NCI-H524 (cell line): ENCODE measurements around the gene HAUS3.
"Not testable (repeated sequence)": the region's sequence is repeated elsewhere in the genome, so short reads cannot be mapped to it uniquely, and the experiment has no call there.

Experiments
- DNase-seq, 2 experiments: peaks; one replicate each; lab custom pipeline; 2025; lab: John Stamatoyannopoulos, UW

The HAUS3 gene

DNA sequence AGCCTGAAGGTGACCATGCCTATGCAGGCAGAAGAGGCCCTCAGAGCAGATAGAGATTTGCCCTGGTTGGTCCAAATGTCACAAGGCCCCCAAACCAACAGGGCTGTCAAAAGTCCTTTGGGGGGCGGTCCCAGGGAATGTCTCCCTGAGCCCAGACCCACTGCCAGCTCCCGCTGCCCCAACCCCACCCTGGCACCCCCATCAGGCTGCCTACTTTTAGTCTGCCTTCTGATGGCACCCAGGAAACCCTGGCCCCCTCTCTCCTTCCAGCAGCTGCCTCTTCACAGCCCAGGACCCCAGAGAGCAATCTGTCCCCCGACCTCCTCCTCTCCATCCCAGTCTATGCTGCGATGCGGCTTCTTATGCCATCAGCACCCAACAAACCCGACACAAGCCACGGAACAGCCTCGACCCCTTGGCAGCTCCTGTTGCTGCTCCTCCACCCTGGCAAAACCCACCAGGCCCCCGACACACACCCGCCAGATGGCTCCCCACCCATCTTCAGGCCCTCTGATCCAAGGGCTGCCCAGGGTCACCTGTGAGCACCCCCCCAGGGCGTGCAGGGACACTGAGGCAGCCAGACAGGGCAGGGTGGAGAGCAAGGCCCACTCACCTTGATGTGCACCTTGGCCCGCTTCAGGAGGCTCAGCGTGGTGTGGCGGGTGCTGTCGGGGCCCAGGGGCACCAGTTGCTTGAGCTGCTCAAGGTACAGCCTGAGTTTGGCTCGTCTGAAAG lies 10.0 kb upstream of the HAUS3 start:
- no peak for DNase-seq

DNA sequence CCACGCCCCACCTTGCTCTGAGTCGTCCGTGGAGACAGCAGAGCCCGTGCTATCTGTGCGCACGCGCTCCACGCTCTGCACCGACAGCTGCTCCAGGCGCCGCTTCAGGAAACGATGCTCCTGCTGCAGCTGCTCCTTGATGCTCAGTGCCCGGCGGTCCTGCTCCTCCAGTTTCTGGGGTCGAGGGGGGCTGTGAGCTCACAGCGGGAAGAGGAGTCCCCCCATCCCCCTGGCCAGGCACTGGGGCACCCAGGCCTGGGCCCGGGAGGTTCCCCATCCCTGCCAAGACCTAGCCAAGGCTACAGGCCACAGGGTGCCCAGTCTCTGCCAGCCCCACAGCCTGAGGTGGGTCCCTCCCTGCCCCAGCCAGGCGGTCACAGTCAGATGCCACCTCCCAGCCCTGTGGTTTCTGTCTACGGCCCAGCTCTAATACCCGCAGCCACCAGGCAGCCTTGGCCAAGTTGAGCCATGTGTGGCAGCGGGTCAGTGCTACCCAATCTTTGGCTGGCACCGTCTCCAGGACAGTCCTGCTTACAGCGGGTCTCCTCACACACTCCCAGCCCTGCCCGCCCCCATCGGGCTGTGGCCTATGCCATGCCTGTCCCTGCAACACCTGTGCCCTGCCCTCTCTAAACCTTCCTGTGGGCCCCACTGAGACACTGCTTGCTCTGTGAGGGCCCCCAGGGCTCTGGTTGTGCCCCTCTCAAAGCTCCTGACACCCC lies 9.3 kb upstream of the HAUS3 start:
- no peak for DNase-seq

DNA sequence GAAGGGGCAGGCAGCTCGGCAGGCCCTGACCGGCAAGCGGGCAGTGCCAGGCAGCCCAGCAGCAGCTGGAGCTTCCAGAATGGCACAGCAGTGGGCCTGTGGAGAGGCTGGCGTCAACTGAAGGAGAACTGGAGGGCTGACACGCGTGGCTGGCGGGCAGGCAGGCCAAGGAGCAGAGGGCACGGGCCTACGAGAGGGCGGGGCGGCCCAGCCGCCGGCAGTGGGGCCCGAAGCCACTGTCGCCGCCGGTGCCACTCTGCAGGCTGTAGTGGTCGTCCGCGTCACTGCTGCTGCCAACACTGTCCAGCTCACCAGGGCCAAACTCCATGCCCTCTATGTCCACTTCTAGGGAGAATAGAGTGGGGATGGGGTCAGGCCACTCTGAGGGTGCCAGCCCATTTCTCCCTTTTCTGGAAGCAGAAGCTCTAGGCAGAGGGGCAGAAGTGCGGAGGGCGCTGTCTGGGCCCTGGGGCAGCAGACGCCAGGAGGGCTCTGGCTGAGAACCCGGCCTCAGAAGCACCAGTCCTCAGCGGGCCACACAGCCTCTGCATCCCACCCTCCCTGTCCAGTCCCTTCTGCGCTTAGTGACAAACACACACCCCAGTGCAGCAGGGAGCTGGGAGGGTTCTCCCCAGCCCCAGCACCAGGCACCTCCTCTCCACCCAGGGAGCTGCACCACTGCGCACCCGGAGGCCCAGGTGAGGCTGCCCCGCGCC lies 8.6 kb upstream of the HAUS3 start:
- DNase-seq = no peak

DNA sequence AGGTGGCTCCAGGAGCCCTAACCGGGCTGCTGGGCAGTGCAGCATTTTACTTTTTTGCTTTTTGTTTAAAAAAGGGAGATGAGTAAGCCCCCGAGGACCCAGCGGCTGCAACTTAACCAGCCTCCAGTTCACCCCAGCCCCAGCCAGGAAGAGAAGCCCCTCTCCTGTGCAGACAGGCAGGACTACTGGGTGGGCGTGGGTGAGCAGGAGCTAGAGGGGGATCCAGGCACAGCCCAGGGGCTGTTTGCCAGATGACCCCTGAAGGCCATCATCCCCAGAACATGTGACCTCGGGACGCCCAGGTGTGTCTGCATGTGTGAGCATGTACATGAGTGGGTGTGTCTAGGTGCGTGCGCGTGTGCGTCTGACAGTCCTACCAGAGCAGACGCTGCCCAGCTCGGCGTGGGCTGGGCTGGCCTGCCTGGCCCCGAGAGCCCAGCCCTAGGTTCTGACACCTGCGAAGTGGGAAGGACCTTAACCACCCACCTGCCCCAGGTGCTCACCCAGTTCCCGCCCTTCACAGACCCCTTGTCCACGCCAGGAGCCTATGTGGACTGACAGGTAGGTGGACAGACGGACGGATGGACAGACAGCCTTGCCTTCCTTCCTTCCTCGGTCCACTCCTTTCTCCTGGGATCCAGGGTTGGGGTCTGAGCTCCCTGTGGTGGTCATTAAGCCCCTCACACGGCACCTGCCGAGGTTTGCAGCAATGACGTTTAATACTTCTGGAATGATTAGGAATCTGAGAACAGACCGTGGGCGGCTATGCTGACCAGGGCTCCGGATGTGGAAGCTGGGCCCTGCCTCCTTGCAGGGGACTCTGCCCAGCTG lies 7.8 kb upstream of the HAUS3 start:
- no peak for DNase-seq

DNA sequence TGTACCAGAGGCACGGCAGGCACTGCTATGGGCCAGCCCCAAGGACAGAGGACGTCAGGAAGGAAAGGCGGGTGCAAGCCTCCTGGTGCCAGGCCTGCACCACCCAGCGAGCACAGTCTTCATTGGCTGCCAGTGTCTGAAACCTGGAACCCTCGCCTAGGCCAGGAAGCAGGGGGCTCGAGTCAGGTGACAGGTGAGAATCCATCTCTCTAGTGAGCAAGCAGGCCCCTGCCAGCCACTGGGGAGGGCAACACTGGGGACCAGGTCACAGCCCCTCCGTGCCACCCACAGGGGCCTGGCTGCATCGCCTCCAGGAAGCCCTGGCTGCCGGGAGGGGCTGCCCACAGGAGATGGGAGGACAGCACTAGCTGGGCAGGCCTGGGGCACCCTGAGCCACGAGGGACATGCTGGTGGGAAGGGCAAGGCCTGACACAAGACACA lies 6.9 kb upstream of the HAUS3 start:
- no peak for DNase-seq

DNA sequence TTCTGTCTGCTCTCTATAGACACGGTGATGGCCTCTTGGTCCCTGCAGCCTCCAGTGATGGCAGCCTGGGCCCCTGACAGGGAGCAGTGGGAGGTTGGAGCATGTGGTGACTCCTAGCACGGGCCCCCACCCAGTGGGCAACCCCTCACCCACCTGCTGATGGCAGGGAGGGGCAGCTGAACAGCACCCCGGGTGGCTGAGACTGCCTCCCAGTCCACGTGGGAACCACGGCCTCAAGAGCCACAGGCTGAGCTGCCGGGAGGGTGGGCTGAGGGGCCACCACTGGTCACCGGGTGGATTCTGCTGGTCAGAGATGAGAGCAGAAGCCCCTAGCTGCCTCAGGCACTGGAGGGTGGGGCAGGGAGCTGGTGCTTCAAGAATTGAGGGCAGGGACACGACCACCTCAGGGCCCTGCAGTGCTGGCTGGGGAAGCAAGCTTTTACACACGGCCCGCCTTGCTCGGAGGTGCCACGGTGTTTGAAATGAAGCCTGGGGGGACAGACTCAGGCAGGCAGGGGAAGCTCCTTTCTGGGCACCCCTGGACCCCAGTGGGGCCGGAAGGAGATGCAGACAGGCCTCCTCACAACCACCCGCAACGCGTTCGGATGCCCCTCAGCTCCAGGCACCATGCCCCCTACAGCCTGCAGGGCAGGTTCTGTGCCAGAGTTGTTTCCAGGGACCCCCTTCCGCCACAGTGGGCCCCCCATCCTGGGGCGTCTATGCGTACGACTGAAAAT lies 6.3 kb upstream of the HAUS3 start:
- DNase-seq = no peak

DNA sequence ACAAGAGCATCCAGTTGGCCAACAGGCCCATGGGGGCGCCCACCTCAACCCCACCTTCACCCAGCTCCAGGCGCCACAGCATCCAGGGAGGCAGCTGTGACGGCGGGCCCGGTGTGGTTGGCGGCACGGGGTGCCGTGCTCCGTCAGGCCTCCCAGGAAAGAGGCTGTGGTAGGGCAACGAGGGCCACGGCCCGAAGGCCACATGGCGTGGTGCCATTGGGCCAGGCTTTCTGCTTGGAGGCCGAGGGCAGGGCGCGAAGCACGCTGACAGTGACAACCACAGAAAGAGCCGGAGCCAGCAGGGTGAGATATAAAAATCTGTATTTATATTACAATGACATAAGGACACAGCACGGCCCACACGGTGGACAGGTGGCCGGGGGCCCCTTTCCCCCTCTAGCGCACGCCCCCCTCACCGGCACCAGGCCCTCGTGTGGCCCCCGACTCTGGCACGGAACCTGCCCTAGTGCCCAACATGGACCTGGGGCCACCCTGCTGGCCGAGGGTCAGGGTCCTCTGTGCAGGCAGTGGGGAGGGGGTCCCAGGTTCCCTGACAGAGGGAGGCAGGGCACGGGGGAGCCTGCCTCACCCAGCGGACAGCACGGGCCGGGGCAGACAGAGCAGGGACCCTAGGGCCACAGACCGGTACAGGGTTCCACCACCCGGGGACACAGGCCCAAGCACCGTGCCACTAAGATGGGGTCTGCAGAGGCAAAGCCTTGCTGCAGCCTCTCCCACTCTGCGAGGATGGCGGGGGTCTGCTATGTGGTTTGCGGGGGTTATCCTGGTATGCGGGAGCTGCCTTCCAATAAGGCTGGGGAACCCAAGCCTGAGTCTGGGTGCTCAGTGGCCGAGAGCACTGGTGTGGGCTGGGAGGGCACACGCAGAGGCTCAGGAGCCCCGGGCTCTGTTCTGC lies 5.5 kb upstream of the HAUS3 start:
- DNase-seq = no peak

DNA sequence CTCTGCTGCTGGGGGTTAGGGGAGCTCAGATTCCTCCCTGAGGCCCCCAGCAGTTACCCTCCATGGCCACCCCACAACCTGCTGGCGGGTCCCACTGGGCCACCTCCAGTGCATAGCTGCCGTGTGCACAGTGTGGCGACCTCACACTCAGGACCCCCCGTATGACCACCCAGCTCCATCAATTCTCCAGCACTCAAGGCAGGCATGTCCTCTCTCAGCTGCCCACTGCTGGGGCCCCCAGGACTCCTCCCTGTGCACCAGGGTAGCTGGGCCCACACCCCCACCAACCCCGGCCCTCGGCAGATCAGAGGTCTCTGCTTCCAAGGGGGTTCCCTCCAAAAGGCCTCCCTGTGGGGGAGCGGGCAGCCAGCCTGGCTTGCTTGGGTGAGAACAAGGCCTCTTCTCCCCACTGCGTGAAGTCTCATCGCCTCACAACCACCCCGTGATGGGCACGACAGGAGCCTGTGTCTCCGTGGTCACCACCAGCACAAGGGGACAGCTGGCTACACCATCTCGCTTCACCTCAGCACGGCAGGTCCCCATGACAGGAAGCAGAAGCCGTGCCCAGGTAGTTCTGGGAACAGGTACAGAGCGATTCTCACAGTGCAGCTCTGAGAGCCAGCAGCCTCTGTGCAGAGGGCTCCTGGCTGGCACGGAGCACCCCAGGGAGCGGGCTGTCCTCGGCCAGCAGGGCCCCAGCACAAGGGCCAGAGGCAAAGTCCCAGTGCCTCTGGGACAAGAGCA lies 4.6 kb upstream of the HAUS3 start:
- DNase-seq = no peak

DNA sequence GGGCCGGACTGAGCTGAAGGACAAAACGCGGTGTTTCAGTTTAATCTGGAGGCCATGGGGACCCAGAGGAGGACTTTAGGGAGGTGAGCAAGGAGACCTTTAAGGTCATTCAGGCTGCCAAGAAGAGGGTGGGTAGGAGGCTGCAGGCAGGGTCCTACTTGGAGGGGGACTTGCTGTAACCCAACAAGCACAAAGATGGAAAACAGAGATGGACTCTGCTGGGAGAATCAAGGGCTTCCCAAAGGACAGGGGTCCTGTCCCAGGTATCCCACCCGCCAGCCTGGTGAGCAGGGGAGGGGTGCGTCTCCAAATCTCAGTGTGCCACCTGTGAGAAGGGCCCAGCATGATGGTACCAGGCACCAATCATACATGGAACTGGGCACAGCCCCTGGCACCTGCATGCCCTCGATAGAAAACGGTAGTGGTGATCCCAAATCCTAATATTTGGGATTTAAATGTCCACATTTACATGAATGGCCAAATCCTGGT lies 3.9 kb upstream of the HAUS3 start:
- no peak for DNase-seq

DNA sequence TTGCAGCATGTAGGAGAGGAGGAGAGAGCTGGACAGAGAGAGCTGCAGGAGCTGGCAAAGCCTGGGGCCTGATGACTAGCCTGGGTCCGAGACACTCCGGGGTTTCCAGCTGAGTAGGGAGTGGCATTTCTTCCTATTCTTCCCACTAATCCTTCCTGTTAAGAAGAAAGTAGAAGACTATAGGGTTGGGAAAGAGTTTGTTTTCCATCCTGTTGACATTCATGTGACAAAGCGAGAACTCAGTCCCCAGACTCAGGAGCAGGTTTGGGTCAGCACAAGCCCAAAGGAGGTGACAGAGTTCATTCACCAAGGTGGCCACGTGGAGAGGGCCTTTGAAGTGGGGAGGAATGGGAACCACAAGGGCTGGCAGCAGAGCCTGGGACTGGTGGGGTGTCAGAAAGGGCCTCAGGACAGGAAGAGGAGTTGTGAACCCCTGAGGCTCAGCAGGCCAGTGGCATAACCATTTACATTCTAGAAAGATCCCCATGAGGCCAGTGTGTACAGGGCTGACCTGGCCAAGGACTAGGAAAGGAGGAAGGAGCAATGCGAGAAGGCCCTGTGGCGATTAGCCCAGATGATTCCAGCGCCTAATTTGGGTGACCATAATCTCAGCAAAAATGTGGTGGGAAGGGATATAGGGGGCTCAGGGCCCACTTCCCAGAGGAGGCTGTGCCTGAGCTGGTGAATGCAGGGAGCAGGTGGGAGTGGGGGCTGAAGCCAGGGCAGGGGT lies 3.3 kb upstream of the HAUS3 start:
- no peak for DNase-seq

DNA sequence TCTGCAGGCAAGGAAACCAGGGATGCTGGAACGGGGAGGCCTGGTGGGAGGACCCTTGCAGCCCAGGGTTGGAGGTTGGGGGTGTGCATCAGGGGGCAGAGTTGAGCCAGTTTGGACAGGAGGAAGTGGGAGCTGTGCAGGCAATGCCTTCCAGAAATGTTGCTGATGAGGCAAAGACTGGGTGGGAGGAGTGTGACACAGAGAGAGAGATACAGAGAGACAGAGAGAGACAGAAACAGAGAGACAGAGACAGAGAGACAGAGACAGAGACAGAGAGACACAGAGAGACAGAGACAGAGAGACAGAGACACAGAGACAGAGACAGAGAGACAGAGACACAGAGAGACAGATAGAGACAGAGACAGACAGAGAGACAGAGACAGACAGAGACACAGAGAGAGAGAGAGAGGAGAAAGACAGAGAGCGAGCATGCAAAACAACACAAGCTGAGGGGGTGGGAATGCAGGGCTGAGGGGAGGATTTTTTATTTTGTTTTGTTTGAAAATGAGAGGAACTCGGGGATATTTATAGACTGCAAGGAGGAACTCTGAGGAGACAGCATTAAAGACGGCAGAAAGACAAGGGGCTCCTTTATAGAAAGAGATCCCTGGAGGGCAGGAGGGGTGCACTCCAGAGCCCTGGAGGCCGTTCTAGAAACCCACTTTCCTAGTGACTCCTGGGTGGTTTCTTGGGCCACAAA lies 1.9 kb upstream of the HAUS3 start:
- peak in 1 of 2 experiments; percentile 53 for DNase-seq

DNA sequence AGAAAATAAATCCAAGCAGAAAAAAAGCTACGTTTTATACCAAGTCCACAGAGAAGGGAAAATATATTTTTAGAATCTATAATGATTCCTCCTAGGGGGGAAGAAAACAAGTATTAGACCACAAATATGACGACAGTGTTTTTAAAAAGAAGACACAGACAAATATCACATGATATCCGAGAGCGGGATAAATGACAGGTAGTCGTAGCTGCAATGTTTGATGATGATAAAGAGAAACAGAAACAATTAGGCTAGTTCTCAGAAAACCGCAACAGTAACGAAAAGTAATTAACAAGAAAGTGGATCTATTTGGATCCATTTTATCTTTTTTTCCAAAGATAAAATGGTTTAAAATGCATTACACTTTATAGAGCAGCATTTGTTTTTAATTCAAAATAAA lies 918 bp downstream of the HAUS3 start:
- DNase-seq = no peak

DNA sequence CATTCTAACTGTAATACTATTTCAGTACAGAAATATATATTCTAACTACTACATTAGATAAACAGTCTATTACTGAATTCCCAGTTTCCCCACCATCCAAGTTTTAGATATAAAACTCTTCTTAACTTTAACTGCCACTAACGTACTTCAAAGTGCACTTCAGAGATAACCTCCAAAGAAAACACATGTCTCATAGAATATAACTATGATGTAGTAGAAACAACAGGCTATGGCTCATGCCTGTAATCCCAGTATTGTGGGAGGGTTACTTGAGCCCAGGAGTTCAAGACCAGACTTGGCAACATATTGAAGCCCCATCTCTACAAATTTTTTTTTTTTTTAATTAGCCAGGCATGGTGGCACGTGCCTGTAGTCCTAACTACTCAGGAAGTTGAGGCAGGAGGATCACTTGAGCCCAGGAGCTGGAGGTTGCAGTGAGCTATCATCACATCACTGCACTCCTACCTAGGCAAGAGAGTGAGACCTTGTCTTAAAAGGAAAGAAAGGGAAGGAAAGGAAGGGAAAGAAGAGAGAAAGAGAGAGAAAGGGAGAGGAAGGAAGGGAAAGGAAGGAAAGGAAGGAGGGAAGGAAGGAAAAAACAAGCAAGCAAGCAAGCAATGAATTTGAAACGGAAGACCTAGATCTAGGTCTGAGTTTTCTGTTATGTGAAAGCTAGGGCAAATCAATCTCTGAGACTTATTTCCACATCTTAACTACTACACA lies 4.8 kb downstream of the HAUS3 start:
- no peak for DNase-seq

DNA sequence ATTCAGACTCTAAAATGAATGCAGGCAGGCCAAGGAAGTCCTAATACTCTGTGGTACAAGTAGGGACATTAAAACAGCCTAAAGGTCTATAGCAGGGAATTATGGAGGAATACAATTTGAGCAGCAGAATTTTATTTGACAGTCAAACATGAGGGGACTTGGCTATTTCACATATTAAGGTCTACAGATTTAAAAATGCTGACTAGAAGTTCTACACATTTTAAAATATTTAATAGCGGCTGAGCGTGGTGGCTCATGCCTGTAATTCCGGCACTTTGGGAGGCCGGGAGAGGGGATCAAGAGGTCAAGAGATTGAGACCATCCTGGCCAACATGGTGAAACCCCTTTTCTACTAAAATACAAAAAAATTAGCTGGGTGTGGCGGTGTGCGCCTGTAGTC lies 10.8 kb downstream of the HAUS3 start:
- DNase-seq = no peak

DNA sequence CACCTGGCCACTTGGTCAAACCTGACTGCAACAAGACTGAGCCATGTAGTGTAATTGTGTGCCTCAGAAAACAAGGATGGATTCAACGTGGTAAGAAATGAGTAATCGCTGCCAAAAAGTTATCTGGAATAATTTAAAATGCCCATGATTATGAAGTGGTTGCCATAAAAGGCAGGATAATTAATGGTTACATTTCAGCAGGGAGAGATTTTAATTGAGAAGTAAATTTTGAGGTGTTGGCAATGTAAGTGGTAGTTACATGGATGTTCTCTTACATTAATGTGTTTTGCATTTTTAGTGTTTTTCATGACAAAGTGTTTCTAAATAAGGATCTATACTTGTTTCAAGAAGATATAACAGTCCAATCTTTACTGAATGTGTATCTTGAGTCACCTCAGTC lies 15.7 kb downstream of the HAUS3 start:
- no peak for DNase-seq

DNA sequence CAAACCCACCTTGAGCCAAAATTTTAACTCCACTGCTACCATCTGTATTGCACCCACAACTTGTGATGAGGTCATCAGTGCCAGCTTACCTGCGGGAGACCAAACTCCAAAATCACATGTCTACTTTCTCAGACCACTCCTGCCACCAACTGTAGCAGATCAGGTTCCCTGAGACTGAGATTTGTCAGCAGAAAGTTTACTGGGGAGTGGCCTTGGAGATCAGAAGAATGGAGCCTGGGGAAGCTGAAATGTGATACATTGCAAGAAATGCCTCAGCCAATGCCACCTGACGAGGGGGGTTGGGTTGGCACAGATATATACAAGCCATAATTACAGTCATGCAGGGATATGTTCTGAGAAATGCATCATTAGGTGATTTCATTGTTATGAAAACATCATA lies 19.1 kb downstream of the HAUS3 start:
- no peak for DNase-seq

DNA sequence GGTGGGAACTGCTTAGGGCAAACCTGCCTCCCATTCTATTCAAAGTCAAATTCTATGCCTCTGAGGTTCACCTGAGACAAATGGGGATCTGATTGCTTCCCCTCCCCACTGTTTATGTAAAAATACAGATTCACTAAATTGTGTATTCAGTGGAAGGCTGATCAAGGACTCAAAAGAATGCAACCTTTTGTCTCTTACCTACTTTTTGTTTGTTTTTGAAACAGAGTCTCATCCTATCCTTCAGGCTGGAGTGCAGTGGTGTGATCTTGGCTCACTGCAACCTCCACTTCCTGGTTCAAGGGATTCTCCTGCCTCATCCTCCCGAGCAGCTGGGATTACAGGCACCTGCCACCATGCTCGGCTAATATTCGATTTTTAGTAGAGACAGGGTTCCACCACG lies 20.5 kb downstream of the HAUS3 start:
- not testable (repeated sequence) for DNase-seq
